Activated CD4-positive, alpha-beta T cell treated with anti-CD3 and anti-CD28 coated beads, Interleukin-2, Interleukin-4, amounts not matched to agents 100 ng/mL and 50 ng/mL, durations not matched to agents 16 hours and 8 hours (primary cell): ENCODE results near the gene GNAI2.

Source experiments
- DNase-seq: peaks from one replicate; pipeline ENCODE4 v3.0.0-alpha.2; 2020; ENCODE audit warnings: low spot score

The GNAI2 gene

GRCh38 chr3:50297896-50298725 lies 62.1 kb downstream of the GNAI2 start:
- no peak for DNase-seq

- peak; percentile 100 for DNase-seq
Observed at GRCh38 chr3:50298836-50299637, 63.0 kb downstream of the GNAI2 start, which contains the start of the genes HYAL3 and NAA80. Gene HYAL3 (minus strand): TSS chr3:50299405. CDS start chr3:50295602, 3,803 bp downstream. Gene NAA80 (minus strand): TSS chr3:50299405. CDS start chr3:50297463, 1,942 bp downstream.

GRCh38 chr3:50299638-50299928 lies 63.6 kb downstream of the GNAI2 start:
- no peak for DNase-seq

- DNase-seq = peak; percentile 30
Observed at GRCh38 chr3:50299929-50300680, 64.1 kb downstream of the GNAI2 start.

- no peak for DNase-seq
Observed at GRCh38 chr3:50300681-50301254, 64.8 kb downstream of the GNAI2 start.

GRCh38 chr3:50302095-50303012 lies 66.3 kb downstream of the GNAI2 start:
- no peak for DNase-seq

GRCh38 chr3:50303013-50303815 lies 67.2 kb downstream of the GNAI2 start, which contains the start of gene HYAL1:
Gene HYAL1 (minus strand): TSS chr3:50303574. CDS start chr3:50302956, 618 bp downstream.
- no peak for DNase-seq

GRCh38 chr3:50304601-50305000 lies 68.6 kb downstream of the GNAI2 start:
- DNase-seq = no peak
